ENCODE data around the gene MYBPH. TPM values are rescaled to one million over a fixed set of nuclear protein-coding genes. Genes with fewer than 3 reads are reported as not detected.

Gene MYBPH
- total RNA-seq, 1 experiment from 2014 or later, result 25.9 TPM

DNA sequence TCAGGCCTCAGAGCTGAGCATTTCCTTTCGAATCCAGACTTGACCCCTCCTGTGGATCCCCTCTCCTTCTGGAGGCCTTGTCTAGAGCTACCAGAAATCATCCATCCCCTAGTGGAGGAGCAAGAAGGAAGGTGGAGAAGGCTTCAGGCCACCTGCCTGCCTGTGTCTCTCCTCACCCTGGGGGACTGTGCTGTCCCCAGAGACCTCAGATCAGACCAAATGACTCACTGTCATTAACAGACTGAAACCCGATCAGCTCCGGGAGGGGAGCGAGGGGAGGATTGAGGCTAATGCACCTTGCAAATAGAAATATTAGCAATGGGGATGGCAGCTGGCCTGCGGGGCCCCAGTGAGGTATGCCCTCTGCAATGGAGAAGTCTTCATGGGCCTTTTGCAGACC lies 2.1 kb downstream of the MYBPH start:
- Mint-ChIP-seq H3K9me3 (ENCODE audit: unreplicated experiment) (no peaks in the 10 kb centered on the region), H3K4me3 (ENCODE audit: unreplicated experiment) (no peak overlapping the region), H3K27me3 (ENCODE audit: insufficient read depth, unreplicated experiment) (no peaks in the 10 kb centered on the region), H3K27ac (ENCODE audit: unreplicated experiment) (peak overlapping the region; percentile 95), H3K4me1 (ENCODE audit: low read depth, unreplicated experiment) (peaks cover 64% of the 10 kb centered on the region), H3K36me3 (ENCODE audit: insufficient read depth, unreplicated experiment) (peaks cover 59% of the 10 kb centered on the region)
- BruUV-seq (replicated peaks), result no TSS peak
- peaks cover 78% of the 10 kb centered on the region for H3K4me1 ChIP-seq
- ChIA-PET POLR2A (no interaction called here), CTCF (interaction anchor here (0.6 to 2.8 kb wide), 6 partner anchors 15 to 63 kb away, joined by 3 to 14 read pairs (median 4); no protein-coding TSS in a partner anchor)
- no peak overlapping the region for H3K4me3 ChIP-seq (ENCODE audit: low read depth, low read length)
- no peaks in the 10 kb centered on the region for H3K9me3 ChIP-seq
- intact Hi-C loops (cut with micrococcal nuclease; ENCODE audit: unreplicated experiment), result loop anchor here (2.0 to 5.0 kb wide), 2 partner anchors 46 to 135 kb away; partner anchors contain the start of gene ADORA1
- no peak for DNase-seq
- TF ChIP-seq, protein P1, sequence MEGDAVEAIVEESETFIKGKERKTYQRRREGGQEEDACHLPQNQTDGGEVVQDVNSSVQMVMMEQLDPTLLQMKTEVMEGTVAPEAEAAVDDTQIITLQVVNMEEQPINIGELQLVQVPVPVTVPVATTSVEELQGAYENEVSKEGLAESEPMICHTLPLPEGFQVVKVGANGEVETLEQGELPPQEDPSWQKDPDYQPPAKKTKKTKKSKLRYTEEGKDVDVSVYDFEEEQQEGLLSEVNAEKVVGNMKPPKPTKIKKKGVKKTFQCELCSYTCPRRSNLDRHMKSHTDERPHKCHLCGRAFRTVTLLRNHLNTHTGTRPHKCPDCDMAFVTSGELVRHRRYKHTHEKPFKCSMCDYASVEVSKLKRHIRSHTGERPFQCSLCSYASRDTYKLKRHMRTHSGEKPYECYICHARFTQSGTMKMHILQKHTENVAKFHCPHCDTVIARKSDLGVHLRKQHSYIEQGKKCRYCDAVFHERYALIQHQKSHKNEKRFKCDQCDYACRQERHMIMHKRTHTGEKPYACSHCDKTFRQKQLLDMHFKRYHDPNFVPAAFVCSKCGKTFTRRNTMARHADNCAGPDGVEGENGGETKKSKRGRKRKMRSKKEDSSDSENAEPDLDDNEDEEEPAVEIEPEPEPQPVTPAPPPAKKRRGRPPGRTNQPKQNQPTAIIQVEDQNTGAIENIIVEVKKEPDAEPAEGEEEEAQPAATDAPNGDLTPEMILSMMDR (IDR thresholded peaks at IDR 0.05; ENCODE audit: insufficient read depth in 1 of 2, low read depth in 1 of 2, low read length in 1 of 2, severe bottlenecking in 1 of 2, unreplicated experiment in 1 of 2), result no peak
- H3K36me3 ChIP-seq (ENCODE audit: control insufficient read depth, insufficient read depth, low read length), result no peaks in the 10 kb centered on the region
- H3K27me3 ChIP-seq (replicated peaks; ENCODE audit: control insufficient read depth, insufficient read depth, low read length), result no peaks in the 10 kb centered on the region

DNA sequence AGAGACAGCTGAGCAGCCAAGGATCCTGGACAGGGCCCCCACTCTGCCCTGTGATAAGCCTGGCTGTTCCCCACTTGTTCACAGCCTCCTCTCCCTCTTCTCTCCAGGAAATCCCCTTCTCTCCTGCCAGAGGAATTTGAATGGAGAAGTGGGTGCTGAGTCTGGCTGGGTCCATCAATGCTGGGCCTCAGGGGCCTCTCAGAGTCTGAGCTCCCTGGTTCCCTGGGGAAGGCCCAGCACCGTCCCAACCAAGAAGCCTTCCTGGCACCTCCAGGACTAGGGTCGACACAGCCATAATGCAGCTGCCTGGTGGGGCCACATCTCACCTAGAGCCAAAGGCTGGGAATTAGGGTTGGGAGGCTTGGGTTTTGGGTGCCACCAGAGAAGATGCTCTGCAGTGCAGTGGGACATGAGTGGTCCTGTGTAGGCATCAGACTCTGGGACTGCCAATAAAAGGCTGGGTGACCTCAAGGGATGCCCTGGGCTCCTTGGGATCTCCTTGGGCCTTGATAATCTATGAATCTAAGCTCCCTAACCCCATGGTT lies 2.5 kb downstream of the MYBPH start:
- H3K9me3 Mint-ChIP-seq (ENCODE audit: unreplicated experiment), result no peaks in the 10 kb centered on the region
- POLR2A ChIA-PET, result no interaction called here
- intact Hi-C loops (cut with micrococcal nuclease; ENCODE audit: unreplicated experiment), result loop anchor here (2.0 to 5.0 kb wide), 2 partner anchors 46 to 134 kb away; partner anchors contain the start of gene ADORA1
- no peaks in the 10 kb centered on the region for H3K27me3 ChIP-seq (replicated peaks; ENCODE audit: control insufficient read depth, insufficient read depth, low read length)
- BruUV-seq (replicated peaks), result no TSS peak
- H3K9me3 ChIP-seq, result no peaks in the 10 kb centered on the region
- H3K4me3 ChIP-seq (ENCODE audit: low read depth, low read length), result no peak overlapping the region
- CTCF ChIA-PET, result interaction anchor here (0.6 to 2.8 kb wide), 11 partner anchors 16 to 133 kb away, joined by 3 to 14 read pairs (median 5); no protein-coding TSS in a partner anchor
- H3K4me1 Mint-ChIP-seq (ENCODE audit: low read depth, unreplicated experiment), result peaks cover 63% of the 10 kb centered on the region
- H3K27ac Mint-ChIP-seq (ENCODE audit: unreplicated experiment), result peak overlapping the region; percentile 95
- H3K4me1 ChIP-seq, result peaks cover 77% of the 10 kb centered on the region
- H3K4me3 Mint-ChIP-seq (ENCODE audit: unreplicated experiment), result no peak overlapping the region
- H3K36me3 ChIP-seq (ENCODE audit: control insufficient read depth, insufficient read depth, low read length), result no peaks in the 10 kb centered on the region
- no peak for DNase-seq
- TF ChIP-seq, protein P1 (IDR thresholded peaks at IDR 0.05; ENCODE audit: insufficient read depth in 1 of 2, low read depth in 1 of 2, low read length in 1 of 2, severe bottlenecking in 1 of 2, unreplicated experiment in 1 of 2), result no peak
- no peaks in the 10 kb centered on the region for H3K27me3 Mint-ChIP-seq (ENCODE audit: insufficient read depth, unreplicated experiment)
- peaks cover 55% of the 10 kb centered on the region for H3K36me3 Mint-ChIP-seq (ENCODE audit: insufficient read depth, unreplicated experiment)

DNA sequence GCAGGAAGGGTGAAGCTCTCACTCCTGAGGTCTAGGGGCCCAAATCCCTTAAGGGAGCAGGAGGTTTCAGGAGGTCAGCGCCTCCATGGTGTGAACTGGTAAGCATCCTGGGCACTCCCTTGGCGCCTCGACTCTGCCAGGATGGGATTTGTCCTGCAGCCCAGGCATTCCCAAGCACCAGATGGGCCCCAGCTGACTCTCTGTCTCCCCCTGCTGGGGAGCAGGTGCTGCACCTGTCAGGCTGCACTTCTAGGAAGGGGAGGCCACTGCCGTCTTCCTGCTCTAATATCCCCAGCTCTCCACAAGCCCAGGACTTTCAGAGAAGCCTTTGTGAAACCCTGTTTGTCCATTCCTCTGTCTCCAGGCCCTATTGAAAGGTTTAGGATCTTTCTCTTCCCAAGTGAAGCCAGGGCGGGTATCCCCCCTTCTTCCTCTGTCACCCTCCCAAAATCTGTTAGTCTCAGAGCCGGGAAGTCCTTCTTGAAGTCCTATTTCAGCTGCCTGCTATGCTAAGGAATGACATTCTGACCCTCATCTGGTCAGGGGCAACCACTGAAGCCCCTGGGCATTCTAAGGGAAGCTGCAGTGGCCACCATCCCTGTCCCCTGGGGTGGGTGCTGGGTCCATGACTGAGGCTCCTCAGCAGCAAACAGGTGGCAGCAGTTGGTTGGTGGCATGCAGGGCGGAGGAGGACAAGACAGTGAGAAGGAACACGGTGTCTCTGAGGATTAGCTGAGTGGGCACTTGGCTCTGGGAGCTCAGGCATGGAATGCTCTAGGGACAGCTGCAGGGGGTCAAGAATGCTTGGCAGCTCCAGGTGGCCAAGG lies 3.2 kb downstream of the MYBPH start:
- no TSS peak for BruUV-seq (replicated peaks)
- Histone ChIP-seq H3K4me3 (ENCODE audit: low read depth, low read length) (no peak overlapping the region), H3K9me3 (no peaks in the 10 kb centered on the region), H3K27me3 (replicated peaks; ENCODE audit: control insufficient read depth, insufficient read depth, low read length) (no peaks in the 10 kb centered on the region), H3K4me1 (peaks cover 70% of the 10 kb centered on the region), H3K36me3 (ENCODE audit: control insufficient read depth, insufficient read depth, low read length) (no peaks in the 10 kb centered on the region)
- peak; percentile 63 to 80 for DNase-seq
- Mint-ChIP-seq H3K4me1 (ENCODE audit: low read depth, unreplicated experiment) (peaks cover 64% of the 10 kb centered on the region), H3K27me3 (ENCODE audit: insufficient read depth, unreplicated experiment) (no peaks in the 10 kb centered on the region), H3K27ac (ENCODE audit: unreplicated experiment) (peak overlapping the region; percentile 69), H3K9me3 (ENCODE audit: unreplicated experiment) (no peaks in the 10 kb centered on the region), H3K36me3 (ENCODE audit: insufficient read depth, unreplicated experiment) (peaks cover 50% of the 10 kb centered on the region), H3K4me3 (ENCODE audit: unreplicated experiment) (no peak overlapping the region)
- intact Hi-C loops (cut with micrococcal nuclease; ENCODE audit: unreplicated experiment), result loop anchor here (2.0 to 5.0 kb wide), 2 partner anchors 45 to 134 kb away; partner anchors contain the start of gene ADORA1
- ChIA-PET CTCF (interaction anchor here (0.6 to 2.8 kb wide), 13 partner anchors 16 to 1731 kb away, joined by 3 to 14 read pairs (median 4); no protein-coding TSS in a partner anchor), POLR2A (no interaction called here)
- TF ChIP-seq, protein P1 (IDR thresholded peaks at IDR 0.05; ENCODE audit: insufficient read depth in 1 of 2, low read depth in 1 of 2, low read length in 1 of 2, severe bottlenecking in 1 of 2, unreplicated experiment in 1 of 2), result peak; percentile 81 to 82

All from Caco-2 (cell line).